Stimulated activated CD8-positive, alpha-beta memory T cell treated with anti-CD3 and anti-CD28 coated beads, Interleukin-12 subunit alpha, Interleukin-12 subunit beta, amount 100 ng/mL, for 24 hours (primary cell): ENCODE data around the gene RAB27B.

Source experiments
- DNase-seq: peaks from one replicate; pipeline ENCODE4 v3.0.0-alpha.2; 2020; ENCODE audit errors: extremely low read depth

RAB27B gene

GRCh38 chr18:54867131-54867530 is 38.9 kb downstream of the RAB27B start:
- no peak for DNase-seq

- no peak for DNase-seq
Measured at GRCh38 chr18:54871231-54871630, 43.0 kb downstream of the RAB27B start.

DNA sequence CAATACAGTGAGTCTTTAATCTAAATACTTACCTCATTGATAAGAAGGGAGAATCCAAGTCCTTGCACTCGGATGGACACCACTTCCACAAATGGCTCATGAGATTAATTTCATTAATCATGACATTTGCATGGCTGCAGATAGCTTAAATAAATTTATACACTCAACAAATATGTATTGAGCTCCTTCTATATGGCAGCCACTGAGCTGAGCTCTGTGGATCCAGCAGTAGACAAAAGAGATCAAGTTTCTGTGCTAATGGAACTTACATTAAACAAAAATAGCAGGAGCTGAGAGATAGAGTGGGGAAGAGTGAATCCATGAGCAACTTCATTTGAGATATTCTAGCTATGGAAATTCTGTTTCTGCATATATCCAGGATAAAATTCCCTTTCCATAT is 44.4 kb downstream of the RAB27B start:
- no peak for DNase-seq

- no peak for DNase-seq
Measured at GRCh38 chr18:54873884-54874255, 45.6 kb downstream of the RAB27B start.

GRCh38 chr18:54875063-54875462 is 46.8 kb downstream of the RAB27B start:
- no peak for DNase-seq

- DNase-seq, result no peak
Measured at GRCh38 chr18:54877076-54877475, 48.8 kb downstream of the RAB27B start.

DNA sequence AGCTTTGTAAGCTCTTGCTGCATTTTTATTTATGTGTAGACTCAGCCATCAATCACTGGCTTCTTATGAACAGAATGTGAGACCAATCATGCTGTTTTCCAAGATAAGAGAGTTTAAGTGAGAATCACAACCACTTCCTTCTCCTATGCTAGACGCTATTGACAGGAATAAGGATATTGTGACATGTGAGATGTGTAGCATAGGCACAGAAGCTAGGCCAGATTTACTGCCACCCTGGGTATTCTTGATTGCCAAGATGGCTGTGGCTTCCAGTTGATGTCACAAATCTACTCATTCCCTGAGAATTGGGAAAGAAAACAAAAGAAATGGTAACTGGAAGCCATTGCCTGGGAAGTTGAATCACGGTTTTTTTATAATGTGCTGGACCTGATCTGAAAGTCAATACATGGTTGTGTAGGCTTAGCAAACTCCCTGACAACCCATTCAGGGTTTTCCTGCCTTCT is 49.9 kb downstream of the RAB27B start:
- no peak for DNase-seq

- DNase-seq, result no peak
Measured at GRCh38 chr18:54878659-54879358, 50.5 kb downstream of the RAB27B start.

DNA sequence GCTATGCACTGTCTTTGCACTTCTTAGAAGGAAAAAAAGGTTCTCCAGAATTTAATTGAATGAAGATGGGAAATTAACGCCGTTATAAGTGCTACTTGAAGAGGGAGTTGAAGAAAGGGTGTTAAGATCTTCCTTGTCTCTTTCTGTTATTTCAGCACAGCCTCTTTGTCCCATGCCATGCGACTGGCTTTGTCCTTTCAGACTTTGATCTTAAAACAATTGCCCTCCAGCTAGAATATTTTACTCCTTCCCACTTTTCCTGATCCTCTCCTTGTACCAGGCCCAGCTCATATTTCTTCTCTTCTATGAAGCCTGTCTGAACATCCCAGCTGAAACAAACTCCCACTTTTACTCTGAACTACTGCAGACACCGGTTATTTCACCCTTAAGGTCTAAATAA is 51.4 kb downstream of the RAB27B start:
- DNase-seq, result no peak

DNA sequence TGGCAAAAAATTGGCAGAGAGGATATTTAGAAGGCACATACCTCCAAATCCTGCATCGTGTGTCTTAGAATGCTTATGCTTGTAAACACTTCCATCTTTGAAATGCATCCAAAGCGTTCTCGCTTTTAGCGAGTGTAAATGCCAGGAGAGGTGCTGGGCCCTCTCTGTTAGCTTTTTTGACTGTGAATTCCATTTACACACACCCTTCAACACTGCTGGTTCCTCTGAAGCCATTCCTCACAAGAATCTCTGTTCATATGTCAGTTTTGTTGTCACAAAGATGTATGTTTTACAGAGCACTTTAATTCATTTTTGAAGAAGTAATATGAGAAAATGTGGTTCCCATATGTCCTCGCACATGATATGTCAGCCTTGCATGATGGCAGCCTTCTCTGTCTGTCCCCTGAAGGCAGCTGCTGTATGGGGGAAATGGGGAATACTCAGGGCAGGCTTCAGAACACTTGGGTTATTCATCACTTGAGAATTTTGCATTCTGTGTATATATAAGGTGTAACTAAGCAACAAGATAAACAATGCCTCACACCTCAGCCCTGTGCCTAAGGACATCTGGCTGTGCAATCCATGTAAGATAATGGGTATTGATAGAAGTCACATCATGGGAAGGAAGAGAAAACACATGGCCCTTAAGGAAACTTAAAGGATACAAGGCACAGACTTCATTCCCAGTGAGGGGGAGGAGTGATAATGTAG is 52.3 kb downstream of the RAB27B start:
- no peak for DNase-seq

DNA sequence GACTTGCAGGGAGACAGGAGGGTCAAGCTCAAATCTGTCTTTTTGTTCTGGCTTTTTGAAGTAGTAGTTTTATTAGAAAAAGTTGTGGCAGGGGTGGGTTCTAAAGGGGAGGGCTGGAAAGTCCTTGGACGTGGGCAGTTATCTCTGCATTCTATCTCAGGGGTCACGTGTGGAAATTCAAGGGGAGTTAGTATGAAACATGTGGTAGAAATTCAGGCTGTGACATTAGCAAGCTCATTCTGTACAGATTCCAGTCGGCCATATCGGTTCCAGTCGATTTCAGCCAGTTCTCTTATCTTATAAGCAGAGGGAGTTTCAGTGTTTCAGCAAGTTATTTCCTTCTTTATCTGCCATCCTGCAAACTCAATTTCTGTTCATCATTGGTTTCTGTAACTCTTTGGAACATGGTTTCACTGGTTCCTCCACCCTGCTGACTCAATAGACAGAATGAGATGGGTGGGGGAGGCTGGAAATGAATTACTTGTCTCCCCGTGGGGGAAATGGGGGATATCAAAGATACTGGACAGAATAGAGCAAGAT is 53.0 kb downstream of the RAB27B start:
- DNase-seq, result no peak

DNA sequence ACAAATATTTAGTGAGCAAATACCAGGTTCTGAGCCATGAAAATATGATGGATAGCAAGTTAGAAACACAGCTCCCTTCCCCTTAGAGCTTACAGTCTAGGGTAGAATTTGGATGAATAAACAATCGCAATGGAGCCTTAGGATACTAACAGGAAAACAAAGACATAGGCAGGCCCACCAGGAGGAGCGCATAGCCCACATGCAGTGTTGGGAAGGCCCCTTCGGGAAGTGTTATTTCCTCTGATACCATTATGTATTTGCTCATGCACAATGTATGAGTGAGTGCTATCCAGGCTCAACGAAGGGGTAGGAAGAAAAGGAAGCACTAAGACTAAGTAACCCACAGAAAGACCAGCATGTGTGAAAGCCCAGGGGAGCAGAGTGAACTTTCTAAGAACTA is 54.0 kb downstream of the RAB27B start:
- DNase-seq, result no peak

DNA sequence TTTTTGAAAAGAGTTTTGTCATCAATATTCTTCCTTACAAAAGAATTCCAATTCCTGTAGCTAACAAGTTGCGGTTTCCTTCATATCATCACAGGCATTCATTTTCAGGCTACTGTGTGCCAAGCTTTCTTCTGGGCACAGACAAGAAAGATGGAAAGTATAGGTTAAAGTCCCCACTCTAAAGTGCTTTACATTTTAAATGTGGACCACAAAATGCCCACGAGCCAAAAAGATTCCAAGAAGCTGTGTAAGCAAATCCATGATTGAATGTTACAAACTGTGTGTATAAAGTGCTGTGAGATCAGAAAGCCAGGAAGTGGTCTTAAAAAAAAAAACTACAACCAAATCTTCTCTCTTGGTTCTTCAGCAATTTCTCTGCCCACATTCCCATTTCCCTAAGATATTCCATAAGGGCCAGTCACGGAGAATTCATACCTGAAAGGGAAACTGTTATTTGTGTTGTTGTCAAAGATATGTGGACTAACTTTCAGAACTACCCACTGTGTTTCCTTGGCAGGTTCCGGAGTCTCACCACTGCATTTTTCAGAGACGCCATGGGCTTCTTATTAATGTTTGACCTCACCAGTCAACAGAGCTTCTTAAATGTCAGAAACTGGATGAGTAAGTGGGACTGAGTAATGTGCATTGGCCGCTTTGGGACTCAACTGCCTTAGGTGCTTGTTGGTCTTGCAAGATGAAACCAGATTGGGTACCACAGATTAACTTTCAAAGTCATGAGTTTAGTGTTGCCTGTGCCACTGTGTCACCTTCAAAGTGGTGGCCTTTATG is 55.7 kb downstream of the RAB27B start:
- no peak for DNase-seq

DNA sequence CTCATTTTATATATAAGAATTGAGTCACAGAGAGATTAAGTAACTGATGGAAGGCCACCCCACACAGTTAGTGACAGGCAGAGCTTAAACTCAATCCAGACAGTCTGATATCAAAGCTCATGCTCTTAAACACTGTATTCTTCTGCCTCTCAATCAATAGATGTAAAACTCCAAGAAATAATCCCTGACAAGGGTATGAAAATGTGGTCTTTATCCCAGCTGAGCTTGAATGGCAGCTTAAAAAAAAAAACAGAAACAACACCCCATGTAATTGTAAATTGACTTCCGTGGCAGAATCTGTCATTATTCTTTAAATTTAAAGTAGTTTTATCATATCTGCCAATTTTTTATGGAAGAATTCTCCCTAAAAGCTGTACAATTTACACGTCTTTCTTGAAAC is 60.1 kb downstream of the RAB27B start:
- no peak for DNase-seq

- DNase-seq, result no peak
Measured at GRCh38 chr18:54888933-54889332, 60.7 kb downstream of the RAB27B start.

GRCh38 chr18:54899500-54899899 is 71.2 kb downstream of the RAB27B start:
- no peak for DNase-seq

GRCh38 chr18:54900290-54900689 is 72.0 kb downstream of the RAB27B start:
- no peak for DNase-seq

- DNase-seq, result no peak
Measured at GRCh38 chr18:54904581-54904980, 76.3 kb downstream of the RAB27B start.

GRCh38 chr18:54905629-54906028 is 77.4 kb downstream of the RAB27B start:
- DNase-seq, result no peak

GRCh38 chr18:54906331-54907185 is 78.3 kb downstream of the RAB27B start:
- no peak for DNase-seq

- DNase-seq, result no peak
Measured at GRCh38 chr18:54909538-54909937, 81.3 kb downstream of the RAB27B start.
